IPS-NIHi7 (cell line): ENCODE data around the gene RPL6.
"Not testable (repeated sequence)": the region's sequence is repeated elsewhere in the genome, so short reads cannot be mapped to it uniquely, and the experiment has no call there.

Experiments
- DNase-seq: peaks from one replicate; pipeline ENCODE4 v3.0.0; 2012; ENCODE audit warnings: mixed read lengths; ENCODE audit errors: extremely low spot score

Gene RPL6

GRCh38 chr12:112419297-112420133, 10.1 kb upstream of the RPL6 start:
- DNase-seq = peak; percentile 69

- DNase-seq = peak; percentile 89
Measured at GRCh38 chr12:112418608-112419296, 9.3 kb upstream of the RPL6 start, which contains the start of gene PTPN11. TSS of gene PTPN11 (plus strand) at chr12:112418947. CDS start at chr12:112419112, 165 bp downstream.

GRCh38 chr12:112418273-112418607, 8.8 kb upstream of the RPL6 start:
- DNase-seq = no peak

- not testable (repeated sequence) for DNase-seq
Measured at GRCh38 chr12:112415457-112415856, 6.1 kb upstream of the RPL6 start.

GRCh38 chr12:112413855-112414625, 4.6 kb upstream of the RPL6 start:
- no peak for DNase-seq

- DNase-seq = no peak
Measured at GRCh38 chr12:112409906-112410244, 470 bp upstream of the RPL6 start.

- no peak for DNase-seq
Measured at GRCh38 chr12:112408621-112409020, 784 bp downstream of the RPL6 start.

- not testable (repeated sequence) for DNase-seq
Measured at GRCh38 chr12:112407683-112408082, 1.7 kb downstream of the RPL6 start.

- no peak for DNase-seq
Measured at GRCh38 chr12:112406519-112407488, 2.6 kb downstream of the RPL6 start.

GRCh38 chr12:112401903-112402498, 7.4 kb downstream of the RPL6 start:
- DNase-seq = no peak

- no peak for DNase-seq
Measured at GRCh38 chr12:112401054-112401453, 8.4 kb downstream of the RPL6 start.

GRCh38 chr12:112393328-112393727, 16.1 kb downstream of the RPL6 start:
- DNase-seq = no peak

- DNase-seq = not testable (repeated sequence)
Measured at GRCh38 chr12:112389922-112390654, 19.3 kb downstream of the RPL6 start.

- no peak for DNase-seq
Measured at GRCh38 chr12:112389228-112389627, 20.2 kb downstream of the RPL6 start.

GRCh38 chr12:112386726-112387125, 22.7 kb downstream of the RPL6 start:
- DNase-seq = no peak

GRCh38 chr12:112382866-112383265, 26.5 kb downstream of the RPL6 start:
- DNase-seq = no peak

GRCh38 chr12:112381883-112382796, 27.3 kb downstream of the RPL6 start, which contains the start of gene HECTD4:
TSS of gene HECTD4 (minus strand) at chr12:112382431. CDS start at chr12:112382128, 303 bp downstream.
- DNase-seq = peak; percentile 98

GRCh38 chr12:112381406-112381882, 28.0 kb downstream of the RPL6 start:
- DNase-seq = peak; percentile 41
